Endothelial cell of umbilical vein (primary cell): ENCODE measurements around the gene SEMA4A. TPM values are rescaled to one million over a fixed set of nuclear protein-coding genes. Genes with fewer than 3 reads are reported as not detected.

Experiments
- BruUV-seq: library from RNA; stranded (reverse); fragments of 400-500 nt; replicated peaks from 2 replicates; lab custom pipeline; 2021; lab: Mats Ljungman, UMichigan
- CTCF ChIA-PET: fragments of 300-600, 350-600 bp; sonication (Branson Sonifier 250); formaldehyde crosslinking; loops from one replicate; lab custom pipeline; 2021; ENCODE audit warnings: antibody characterized with exemption, inconsistent platforms; lab: Charles Lee
- POLR2A ChIA-PET: fragments of 300-600, 350-600 bp; sonication (Branson Sonifier 250); formaldehyde crosslinking; loops from one replicate; lab custom pipeline; 2021; ENCODE audit warnings: antibody characterized with exemption, inconsistent platforms; lab: Charles Lee
- DNase-seq: peaks from one replicate; pipeline ENCODE4 v3.0.0-alpha.2; 2011; ENCODE audit warnings: low read depth, low spot score
- FAIRE-seq: peaks from 2 replicates; lab custom pipeline; 2011; peaks lifted over from hg19 to GRCh38; lab: Jason Lieb, UNC
- H2AFZ ChIP-seq: 2 replicates; pipeline ENCODE4 v1.6.0; 2012; ENCODE audit warnings: low read depth, low read length, control low read depth, inconsistent platforms
- H3K27ac ChIP-seq: 2 replicates; pipeline ENCODE4 v1.5.1; 2011; ENCODE audit warnings: low read depth, mild to moderate bottlenecking, control low read depth, low read length, moderate library complexity; ENCODE audit not compliant: insufficient read depth
- H3K27me3 ChIP-seq, 2 experiments: 2 replicates each; pipeline versions ENCODE4 v1.6.0 to v1.6.1; 2011; ENCODE audit warnings: low read length in 2 of 2, mixed read lengths in 1 of 2; ENCODE audit not compliant: control insufficient read depth in 2 of 2, insufficient read depth in 2 of 2
- H3K36me3 ChIP-seq, 2 experiments: 2 replicates in 1 of 2; 3 replicates in 1 of 2; pipeline ENCODE4 v1.5.1; 2011; ENCODE audit warnings: low read length in 2 of 2, mild to moderate bottlenecking in 1 of 2, moderate library complexity in 1 of 2; ENCODE audit not compliant: control insufficient read depth in 2 of 2, insufficient read depth in 2 of 2; ENCODE audit errors: extremely low read depth in 1 of 2
- H3K4me1 ChIP-seq: 3 replicates; pipeline ENCODE4 v1.5.1; 2011; ENCODE audit warnings: mild to moderate bottlenecking, low read length; ENCODE audit not compliant: control insufficient read depth, insufficient read depth; ENCODE audit errors: extremely low read depth
- H3K4me2 ChIP-seq: 2 replicates; pipeline ENCODE4 v1.6.1; 2011; ENCODE audit warnings: low read length, control low read depth, mixed read lengths; ENCODE audit not compliant: insufficient read depth
- H3K4me3 ChIP-seq, 3 experiments: fragments of 200-600 bp in 1 of 3; sonication (generic), shearing (Covaris generic) in 1 of 3; replicated peaks in 1 of 3; 2 replicates each; pipeline ENCODE4 v1.5.1; 2011 to 2016; ENCODE audit warnings: control low read depth in 3 of 3, low read length in 3 of 3, mild to moderate bottlenecking in 2 of 3, inconsistent platforms in 1 of 3, low read depth in 1 of 3, moderate library complexity in 1 of 3; ENCODE audit not compliant: insufficient read depth in 1 of 3
- H3K79me2 ChIP-seq: 2 replicates; pipeline ENCODE4 v1.6.0; 2012; ENCODE audit warnings: low read length, inconsistent platforms; ENCODE audit not compliant: control insufficient read depth, insufficient read depth
- H3K9ac ChIP-seq: replicated peaks from 2 replicates; pipeline ENCODE3; 2011; ENCODE audit warnings: low read length, control low read depth; ENCODE audit not compliant: insufficient read depth; ENCODE audit errors: extremely low read depth
- H3K9me1 ChIP-seq: replicated peaks from 3 replicates; pipeline ENCODE4 v1.6.0; 2011; ENCODE audit warnings: mild to moderate bottlenecking, low read length; ENCODE audit not compliant: control insufficient read depth, insufficient read depth; ENCODE audit errors: extremely low read depth
- H3K9me3 ChIP-seq: replicated peaks from 2 replicates; pipeline ENCODE4 v1.5.1; 2012; ENCODE audit warnings: low read length, inconsistent platforms; ENCODE audit not compliant: control insufficient read depth, insufficient read depth
- H4K20me1 ChIP-seq: replicated peaks from 2 replicates; pipeline ENCODE3; 2011; ENCODE audit warnings: mild to moderate bottlenecking, low read length; ENCODE audit not compliant: control insufficient read depth, insufficient read depth; ENCODE audit errors: extremely low read depth
- EZH2 ChIP-seq: IDR thresholded peaks from 2 replicates; pipeline ENCODE4 v1.6.1; 2012; ENCODE audit warnings: borderline replicate concordance, low read depth, mild to moderate bottlenecking, moderate library complexity, low read length, inconsistent platforms; ENCODE audit not compliant: severe bottlenecking
- FOS ChIP-seq: IDR thresholded peaks from 2 replicates; pipeline ENCODE4 v1.6.1; 2011; ENCODE audit warnings: mild to moderate bottlenecking, low read length, moderate library complexity, borderline replicate concordance; ENCODE audit not compliant: insufficient read depth
- GATA2 ChIP-seq: IDR thresholded peaks from 2 replicates; pipeline ENCODE4 v1.7.0; 2011; ENCODE audit warnings: low read depth, mild to moderate bottlenecking, moderate library complexity, mixed read lengths, low read length; ENCODE audit not compliant: insufficient read length, insufficient read depth
- JUN ChIP-seq: IDR thresholded peaks from 2 replicates; pipeline ENCODE4 v1.6.1; 2011; ENCODE audit warnings: borderline replicate concordance, low read depth; ENCODE audit not compliant: insufficient read length, insufficient read depth
- MAX ChIP-seq: IDR thresholded peaks from 2 replicates; pipeline ENCODE4 v1.6.1; 2011; ENCODE audit not compliant: insufficient read depth, insufficient read length
- MYC ChIP-seq: IDR thresholded peaks from one replicate; pipeline ENCODE4 v1.6.1; 2011; ENCODE audit warnings: mild to moderate bottlenecking, low read depth, low read length
- POLR2A ChIP-seq: IDR thresholded peaks from 2 replicates; pipeline ENCODE4 v1.6.1; 2012; ENCODE audit warnings: low read depth, mild to moderate bottlenecking, control low read depth, low read length
- POLR2AphosphoS5 ChIP-seq: IDR thresholded peaks from 2 replicates; pipeline ENCODE4 v1.6.1; 2012; ENCODE audit warnings: low read depth, mild to moderate bottlenecking, control low read depth, low read length, moderate library complexity; ENCODE audit not compliant: insufficient read depth
- dilution Hi-C: fragments of 300-500 bp; cut with MboI; formaldehyde crosslinking; loops from one replicate; pipeline ENCODE4 v1.15.0; 2019; ENCODE audit warnings: low sequenced_read_pairs; ENCODE audit not compliant: extremely low pct_ligation_motif_present
- intact Hi-C: fragments of 100-400 bp; cut with micrococcal nuclease; formaldehyde crosslinking; loops from one replicate; pipeline ENCODE4 v1.10.0; 2022
- polyA plus RNA-seq, 4 experiments: library from polyadenylated mRNA; depleted of rRNA in 3 of 4; stranded (reverse) in 3 of 4; unstranded in 1 of 4; fragments of >200 nt; gene quantifications; 2 replicates each; pipeline versions ENCODE4 v1.2.1 to v1.2.3, GENCODE V29; 2011 to 2012; ENCODE audit warnings: missing spikeins in 1 of 4
- total RNA-seq: library from RNA; stranded (reverse); gene quantifications from 2 replicates; pipeline ENCODE4 v1.2.3, GENCODE V29; 2021
- TF ChIP-seq, protein P1 (sequence below), 2 donors: IDR thresholded peaks; 1 replicate in 1 of 2; 2 replicates in 1 of 2; pipeline ENCODE4 v1.5.1; 2011; ENCODE audit warnings: low read length in 2 of 2, mild to moderate bottlenecking in 2 of 2, moderate library complexity in 2 of 2, control low read depth in 1 of 2, inconsistent platforms in 1 of 2, low read depth in 1 of 2; ENCODE audit not compliant: insufficient read depth in 1 of 2; ENCODE audit errors: extremely low read depth in 1 of 2

The SEMA4A gene
- total and polyA plus RNA-seq, 2 donors (not counting 3 experiments of a cell fraction or from before 2014, with no cell fraction given) = 1.5 to 1.6 TPM

GRCh38 chr1:156150333-156151011 lies 2.9 kb upstream of the SEMA4A start:
- Histone ChIP-seq H3K4me1 (peaks cover 24% of the 10 kb centered on the region), H3K36me3 (no peaks in the 10 kb centered on the region), H3K9ac (no peak overlapping the region), H3K9me3 (no peaks in the 10 kb centered on the region), H4K20me1 (no peaks in the 10 kb centered on the region), H3K27ac (no peak overlapping the region), H3K4me3 (no peak overlapping the region), H3K79me2 (no peaks in the 10 kb centered on the region), H3K27me3 (no peaks in the 10 kb centered on the region), H3K4me2 (no peak overlapping the region), H2AFZ (no peak overlapping the region), H3K9me1 (no peaks in the 10 kb centered on the region)
- BruUV-seq = no TSS peak
- no peak for DNase-seq
- FAIRE-seq = no peak
- dilution Hi-C loops (no loop called here), intact Hi-C loops (no loop called here)
- POLR2A ChIA-PET = interaction anchor here (0.7 kb wide), 1 partner anchor 60 kb away, joined by 3 read pairs; no protein-coding TSS in a partner anchor
- CTCF ChIA-PET = interaction anchor here (0.7 to 14.2 kb wide), 3 partner anchors 11 to 83 kb away, joined by 3 to 489 read pairs (median 6); no protein-coding TSS in a partner anchor
- TF ChIP-seq, protein P1, sequence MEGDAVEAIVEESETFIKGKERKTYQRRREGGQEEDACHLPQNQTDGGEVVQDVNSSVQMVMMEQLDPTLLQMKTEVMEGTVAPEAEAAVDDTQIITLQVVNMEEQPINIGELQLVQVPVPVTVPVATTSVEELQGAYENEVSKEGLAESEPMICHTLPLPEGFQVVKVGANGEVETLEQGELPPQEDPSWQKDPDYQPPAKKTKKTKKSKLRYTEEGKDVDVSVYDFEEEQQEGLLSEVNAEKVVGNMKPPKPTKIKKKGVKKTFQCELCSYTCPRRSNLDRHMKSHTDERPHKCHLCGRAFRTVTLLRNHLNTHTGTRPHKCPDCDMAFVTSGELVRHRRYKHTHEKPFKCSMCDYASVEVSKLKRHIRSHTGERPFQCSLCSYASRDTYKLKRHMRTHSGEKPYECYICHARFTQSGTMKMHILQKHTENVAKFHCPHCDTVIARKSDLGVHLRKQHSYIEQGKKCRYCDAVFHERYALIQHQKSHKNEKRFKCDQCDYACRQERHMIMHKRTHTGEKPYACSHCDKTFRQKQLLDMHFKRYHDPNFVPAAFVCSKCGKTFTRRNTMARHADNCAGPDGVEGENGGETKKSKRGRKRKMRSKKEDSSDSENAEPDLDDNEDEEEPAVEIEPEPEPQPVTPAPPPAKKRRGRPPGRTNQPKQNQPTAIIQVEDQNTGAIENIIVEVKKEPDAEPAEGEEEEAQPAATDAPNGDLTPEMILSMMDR (IDR thresholded peaks at IDR 0.05; ENCODE audit: extremely low read depth in 1 of 2, insufficient read depth in 1 of 2, low read depth in 1 of 2, low read length in 2 of 2) = no peak
- no peak for TF ChIP-seq MYC

GRCh38 chr1:156151093-156151688 lies 2.2 kb upstream of the SEMA4A start:
- Histone ChIP-seq H3K9me1 (no peaks in the 10 kb centered on the region), H4K20me1 (no peaks in the 10 kb centered on the region), H3K9ac (no peak overlapping the region), H3K27me3 (no peaks in the 10 kb centered on the region), H3K4me2 (no peak overlapping the region), H3K4me1 (peaks cover 22% of the 10 kb centered on the region), H3K36me3 (no peaks in the 10 kb centered on the region), H3K27ac (no peak overlapping the region), H3K79me2 (no peaks in the 10 kb centered on the region), H3K9me3 (no peaks in the 10 kb centered on the region), H2AFZ (no peak overlapping the region), H3K4me3 (no peak overlapping the region)
- no peak for FAIRE-seq
- DNase-seq = no peak
- CTCF ChIA-PET = interaction anchor here (0.7 to 14.2 kb wide), 3 partner anchors 10 to 82 kb away, joined by 3 to 489 read pairs (median 6); no protein-coding TSS in a partner anchor
- intact Hi-C loops (no loop called here), dilution Hi-C loops (no loop called here)
- TF ChIP-seq POLR2AphosphoS5 (no peak), GATA2 (no peak), MYC (no peak), EZH2 (no peak), JUN (no peak), FOS (no peak), MAX (no peak), POLR2A (no peak)
- TF ChIP-seq, protein P1 (IDR thresholded peaks at IDR 0.05; ENCODE audit: extremely low read depth in 1 of 2, insufficient read depth in 1 of 2, low read depth in 1 of 2, low read length in 2 of 2) = no peak
- no TSS peak for BruUV-seq
- POLR2A ChIA-PET = interaction anchor here (0.7 kb wide), 1 partner anchor 59 kb away, joined by 3 read pairs; no protein-coding TSS in a partner anchor
